Mucosa of rectum (tissue), 2 donors: ENCODE results near the gene ANAPC1.
"Not testable (repeated sequence)": the region's sequence is repeated elsewhere in the genome, so short reads cannot be mapped to it uniquely, and the experiment has no call there.

Experiments used
- H3K27ac ChIP-seq, 2 donors: one replicate each; pipeline ENCODE4 v1.7.0; 2013; ENCODE audit warnings: inconsistent platforms in 2 of 2, low read depth in 2 of 2, low read length in 2 of 2
- H3K27me3 ChIP-seq, 2 donors: one replicate each; pipeline ENCODE4 v1.7.0; 2013; ENCODE audit warnings: low read length in 2 of 2; ENCODE audit not compliant: control insufficient read depth in 2 of 2, insufficient read depth in 2 of 2
- H3K36me3 ChIP-seq, 2 donors: one replicate each; pipeline ENCODE4 v1.7.0; 2013; ENCODE audit warnings: low read length in 2 of 2; ENCODE audit not compliant: control insufficient read depth in 2 of 2, insufficient read depth in 2 of 2
- H3K4me1 ChIP-seq, 2 donors: one replicate each; pipeline ENCODE4 v1.7.0; 2013; ENCODE audit warnings: low read length in 2 of 2, mild to moderate bottlenecking in 1 of 2; ENCODE audit not compliant: control insufficient read depth in 2 of 2, insufficient read depth in 2 of 2
- H3K4me3 ChIP-seq, 2 donors: one replicate each; pipeline ENCODE4 v1.7.0; 2013; ENCODE audit warnings: low read length in 2 of 2
- H3K9ac ChIP-seq, 2 donors: one replicate each; pipeline ENCODE4 v1.7.0; 2013; ENCODE audit warnings: low read length in 2 of 2, low read depth in 1 of 2, mild to moderate bottlenecking in 1 of 2
- H3K9me3 ChIP-seq, 2 donors: one replicate each; pipeline ENCODE4 v1.7.0; 2013; ENCODE audit warnings: low read length in 2 of 2; ENCODE audit not compliant: control insufficient read depth in 2 of 2
- donor health status: healthy.
- donor health status: Normal muscosa, but diverticular disease.

ANAPC1 gene

GRCh38 chr2:111918383-111918806, 34.4 kb upstream of the ANAPC1 start:
- Histone ChIP-seq H3K27ac (no peak overlapping the region), H3K4me3 (no peak overlapping the region), H3K9ac (no peak overlapping the region)

GRCh38 chr2:111917106-111917505, 33.1 kb upstream of the ANAPC1 start:
- no peaks in the 10 kb centered on the region for H3K9me3 ChIP-seq
- no peaks in the 10 kb centered on the region for H3K27me3 ChIP-seq
- H3K9ac ChIP-seq, result no peak overlapping the region
- no peaks in the 10 kb centered on the region for H3K36me3 ChIP-seq
- peaks cover 7 to 18% of the 10 kb centered on the region in 2 donors for H3K4me1 ChIP-seq
- no peak overlapping the region for H3K4me3 ChIP-seq
- H3K27ac ChIP-seq, result no peak overlapping the region

More at GRCh38 chr2:111918383-111918806, 34.4 kb upstream of the ANAPC1 start:
- peaks cover 7 to 18% of the 10 kb centered on the region in 2 donors for H3K4me1 ChIP-seq
- H3K9me3 ChIP-seq, result no peaks in the 10 kb centered on the region
- H3K27me3 ChIP-seq, result no peaks in the 10 kb centered on the region
- H3K36me3 ChIP-seq, result no peaks in the 10 kb centered on the region

- Histone ChIP-seq H3K4me3 (no peak overlapping the region), H3K9me3 (no peaks in the 10 kb centered on the region), H3K9ac (no peak overlapping the region), H3K27me3 (no peaks in the 10 kb centered on the region), H3K4me1 (peaks cover 4 to 5% of the 10 kb centered on the region in 2 donors), H3K36me3 (no peaks in the 10 kb centered on the region), H3K27ac (no peak overlapping the region)
These were observed 28.6 kb upstream of the ANAPC1 start for GRCh38 chr2:111912547-111912946.

- H3K27ac ChIP-seq, H3K9ac ChIP-seq, H3K27me3 ChIP-seq, H3K4me3 ChIP-seq, H3K4me1 ChIP-seq, H3K36me3 ChIP-seq, H3K9me3 ChIP-seq: not testable (repeated sequence)
These were observed 27.4 kb upstream of the ANAPC1 start for GRCh38 chr2:111911295-111911977.

- peak overlapping the region in 1 of 2 donors; percentile 15 for H3K27ac ChIP-seq
- peaks cover 4 to 5% of the 10 kb centered on the region in 2 donors for H3K4me1 ChIP-seq
- H3K36me3 ChIP-seq, result no peaks in the 10 kb centered on the region
- H3K4me3 ChIP-seq, result no peak overlapping the region
- no peak overlapping the region for H3K9ac ChIP-seq
- H3K9me3 ChIP-seq, result no peaks in the 10 kb centered on the region
- H3K27me3 ChIP-seq, result no peaks in the 10 kb centered on the region
These were observed 26.8 kb upstream of the ANAPC1 start for GRCh38 chr2:111910609-111911277.

- H3K27ac ChIP-seq, H3K27me3 ChIP-seq, H3K4me1 ChIP-seq, H3K36me3 ChIP-seq, H3K9me3 ChIP-seq, H3K4me3 ChIP-seq, H3K9ac ChIP-seq: not testable (repeated sequence)
These were observed 26.0 kb upstream of the ANAPC1 start for GRCh38 chr2:111909997-111910396.

- Histone ChIP-seq H3K9me3 (no peaks in the 10 kb centered on the region), H3K27ac (peak overlapping the region in 1 of 2 donors; percentile 48), H3K36me3 (no peaks in the 10 kb centered on the region), H3K27me3 (no peaks in the 10 kb centered on the region), H3K4me1 (peaks cover 4 to 5% of the 10 kb centered on the region in 2 donors), H3K9ac (no peak overlapping the region), H3K4me3 (no peak overlapping the region)
These were observed 25.1 kb upstream of the ANAPC1 start for GRCh38 chr2:111909079-111909478.

- Histone ChIP-seq H3K27ac (peak overlapping the region in 1 of 2 donors; percentile 48), H3K4me3 (no peak overlapping the region), H3K4me1 (peaks cover 4 to 5% of the 10 kb centered on the region in 2 donors), H3K9me3 (no peaks in the 10 kb centered on the region), H3K27me3 (no peaks in the 10 kb centered on the region), H3K9ac (no peak overlapping the region), H3K36me3 (no peaks in the 10 kb centered on the region)
These were observed 24.6 kb upstream of the ANAPC1 start for GRCh38 chr2:111908578-111908977.

- H3K9me3 ChIP-seq, result no peaks in the 10 kb centered on the region
- peak overlapping the region; percentile 26 to 64 for H3K27ac ChIP-seq
- no peaks in the 10 kb centered on the region for H3K27me3 ChIP-seq
- peaks cover 4 to 5% of the 10 kb centered on the region in 2 donors for H3K4me1 ChIP-seq
- H3K9ac ChIP-seq, result no peak overlapping the region
- no peaks in the 10 kb centered on the region for H3K36me3 ChIP-seq
- no peak overlapping the region for H3K4me3 ChIP-seq
These were observed 22.2 kb upstream of the ANAPC1 start for GRCh38 chr2:111905990-111906735.

- peak overlapping the region in 1 of 2 donors; percentile 26 for H3K27ac ChIP-seq
- H3K4me1 ChIP-seq, result not testable (repeated sequence)
These were observed 21.5 kb upstream of the ANAPC1 start for GRCh38 chr2:111905475-111905869.

More at GRCh38 chr2:111905475-111905869, 21.5 kb upstream of the ANAPC1 start:
- H3K27me3 ChIP-seq, H3K4me3 ChIP-seq, H3K36me3 ChIP-seq, H3K9ac ChIP-seq, H3K9me3 ChIP-seq: not testable (repeated sequence)
